ENCODE measurements around the gene PPEF1. TPM values are rescaled to one million over a fixed set of nuclear protein-coding genes. Genes with fewer than 3 reads are reported as not detected.

PPEF1 gene
- total RNA-seq, 4 donors from 2014 or later: 0.19 TPM; not detected in 3

Other genes with a start within 250 kb of the PPEF1 start
- not detected for gene RS1, start 35.5 kb upstream of the PPEF1 start, total RNA-seq